ENCODE results near the gene USO1.

USO1 gene

DNA sequence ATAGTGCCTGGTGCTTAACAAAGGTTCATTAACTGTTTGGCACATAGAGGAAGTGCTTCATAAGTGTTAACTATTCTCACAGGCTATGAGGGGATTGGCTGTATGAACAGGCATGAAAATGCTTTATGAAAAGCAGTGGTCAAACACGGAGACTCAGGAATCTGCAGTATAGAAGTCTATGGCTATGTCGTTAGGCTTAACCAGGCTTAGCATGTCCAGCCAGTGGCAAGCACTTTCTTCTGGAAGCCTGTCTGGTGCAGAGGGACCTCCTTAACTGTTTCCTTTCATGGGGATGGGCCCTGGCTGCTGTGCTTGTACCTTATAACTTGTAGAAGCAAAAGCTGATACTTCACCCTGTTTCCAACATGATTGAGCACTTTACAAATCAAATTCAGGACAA is 99.4 kb downstream of the USO1 start:
- no peaks in the 10 kb centered on the region for H3K4me1 ChIP-seq (ENCODE audit: low read length)
- no peak overlapping the region for H3K4me2 ChIP-seq (ENCODE audit: low read length)
- no peak overlapping the region for H3K4me3 ChIP-seq (ENCODE audit: low read length)
- H3K9ac ChIP-seq (ENCODE audit: low read length) = no peak overlapping the region
- no peak overlapping the region for H2AFZ ChIP-seq (ENCODE audit: low read depth, low read length)
- H3K9me3 ChIP-seq (ENCODE audit: insufficient read depth, low read length) = no peaks in the 10 kb centered on the region
- no peaks in the 10 kb centered on the region for H3K27me3 ChIP-seq (ENCODE audit: low read depth, low read length)
- no peak for TF ChIP-seq EZH2phosphoT487 (IDR thresholded peaks at IDR 0.05; ENCODE audit: low read depth)
- TF ChIP-seq, protein P1, sequence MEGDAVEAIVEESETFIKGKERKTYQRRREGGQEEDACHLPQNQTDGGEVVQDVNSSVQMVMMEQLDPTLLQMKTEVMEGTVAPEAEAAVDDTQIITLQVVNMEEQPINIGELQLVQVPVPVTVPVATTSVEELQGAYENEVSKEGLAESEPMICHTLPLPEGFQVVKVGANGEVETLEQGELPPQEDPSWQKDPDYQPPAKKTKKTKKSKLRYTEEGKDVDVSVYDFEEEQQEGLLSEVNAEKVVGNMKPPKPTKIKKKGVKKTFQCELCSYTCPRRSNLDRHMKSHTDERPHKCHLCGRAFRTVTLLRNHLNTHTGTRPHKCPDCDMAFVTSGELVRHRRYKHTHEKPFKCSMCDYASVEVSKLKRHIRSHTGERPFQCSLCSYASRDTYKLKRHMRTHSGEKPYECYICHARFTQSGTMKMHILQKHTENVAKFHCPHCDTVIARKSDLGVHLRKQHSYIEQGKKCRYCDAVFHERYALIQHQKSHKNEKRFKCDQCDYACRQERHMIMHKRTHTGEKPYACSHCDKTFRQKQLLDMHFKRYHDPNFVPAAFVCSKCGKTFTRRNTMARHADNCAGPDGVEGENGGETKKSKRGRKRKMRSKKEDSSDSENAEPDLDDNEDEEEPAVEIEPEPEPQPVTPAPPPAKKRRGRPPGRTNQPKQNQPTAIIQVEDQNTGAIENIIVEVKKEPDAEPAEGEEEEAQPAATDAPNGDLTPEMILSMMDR (IDR thresholded peaks at IDR 0.05; ENCODE audit: low read depth, low read length) = no peak
- H3K79me2 ChIP-seq (ENCODE audit: low read length) = no peaks in the 10 kb centered on the region
- H3K36me3 ChIP-seq (replicated peaks; ENCODE audit: low read depth, low read length) = no peaks in the 10 kb centered on the region
- no peaks in the 10 kb centered on the region for H4K20me1 ChIP-seq (ENCODE audit: insufficient read depth, low read length)
- H3K27ac ChIP-seq (ENCODE audit: low read length) = no peak overlapping the region

DNA sequence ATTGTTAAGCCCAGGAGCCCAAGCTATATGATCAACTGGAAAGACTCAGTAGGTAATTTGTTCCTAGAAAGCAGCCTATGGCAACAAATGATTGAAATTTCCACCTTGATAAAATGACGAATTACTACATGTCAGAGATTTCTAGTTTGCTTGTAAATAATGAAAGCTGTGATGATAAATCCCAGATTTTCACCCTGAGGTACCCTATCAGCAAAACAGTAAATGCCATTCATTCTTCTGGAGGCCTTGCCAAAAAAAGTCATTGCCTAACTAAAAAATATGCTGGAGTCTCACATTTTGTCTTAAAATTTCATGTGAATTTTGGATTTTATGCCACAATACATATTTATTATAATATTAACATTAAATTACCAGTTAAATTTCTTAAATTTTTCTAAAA is 106.5 kb downstream of the USO1 start:
- TF ChIP-seq, protein P1 (IDR thresholded peaks at IDR 0.05; ENCODE audit: low read depth, low read length) = no peak
- TF ChIP-seq EZH2phosphoT487 (IDR thresholded peaks at IDR 0.05; ENCODE audit: low read depth) = no peak
- no peaks in the 10 kb centered on the region for H3K79me2 ChIP-seq (ENCODE audit: low read length)
- H3K4me2 ChIP-seq (ENCODE audit: low read length) = no peak overlapping the region
- H3K4me1 ChIP-seq (ENCODE audit: low read length) = peaks cover 13% of the 10 kb centered on the region
- H3K9me3 ChIP-seq (ENCODE audit: insufficient read depth, low read length) = no peaks in the 10 kb centered on the region
- no peak overlapping the region for H3K27ac ChIP-seq (ENCODE audit: low read length)
- H2AFZ ChIP-seq (ENCODE audit: low read depth, low read length) = no peak overlapping the region
- H3K27me3 ChIP-seq (ENCODE audit: low read depth, low read length) = no peaks in the 10 kb centered on the region
- H3K9ac ChIP-seq (ENCODE audit: low read length) = no peak overlapping the region
- no peak overlapping the region for H3K4me3 ChIP-seq (ENCODE audit: low read length)
- H4K20me1 ChIP-seq (ENCODE audit: insufficient read depth, low read length) = no peaks in the 10 kb centered on the region
- H3K36me3 ChIP-seq (replicated peaks; ENCODE audit: low read depth, low read length) = no peaks in the 10 kb centered on the region

DNA sequence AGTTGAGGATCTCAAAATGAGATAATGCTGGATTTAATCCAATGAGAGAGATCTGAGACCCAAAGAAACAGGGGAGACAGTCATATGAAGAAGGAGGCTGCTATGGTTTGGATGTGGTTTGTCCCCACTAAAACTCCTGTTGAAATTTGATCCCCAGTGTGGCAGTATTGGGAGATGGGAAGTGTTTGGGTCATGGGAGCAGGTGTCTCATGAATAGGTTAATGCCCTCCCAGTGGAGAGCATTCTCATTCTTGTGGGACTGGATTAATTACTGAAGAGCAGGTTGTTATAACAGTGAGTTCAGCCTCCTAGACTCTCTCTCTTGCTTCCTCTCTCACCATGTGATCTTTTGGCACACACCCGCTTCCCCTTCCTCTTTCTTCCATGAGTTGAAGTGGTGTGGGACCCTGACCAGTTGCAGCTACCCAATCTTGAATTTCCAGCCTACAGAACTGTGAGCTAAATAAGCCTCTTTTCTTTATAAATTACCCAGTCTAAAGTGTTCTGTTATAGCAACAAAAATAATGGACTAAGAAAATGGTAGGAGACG is 107.6 kb downstream of the USO1 start:
- TF ChIP-seq EZH2phosphoT487 (IDR thresholded peaks at IDR 0.05; ENCODE audit: low read depth) = no peak
- TF ChIP-seq, protein P1 (IDR thresholded peaks at IDR 0.05; ENCODE audit: low read depth, low read length) = no peak

DNA sequence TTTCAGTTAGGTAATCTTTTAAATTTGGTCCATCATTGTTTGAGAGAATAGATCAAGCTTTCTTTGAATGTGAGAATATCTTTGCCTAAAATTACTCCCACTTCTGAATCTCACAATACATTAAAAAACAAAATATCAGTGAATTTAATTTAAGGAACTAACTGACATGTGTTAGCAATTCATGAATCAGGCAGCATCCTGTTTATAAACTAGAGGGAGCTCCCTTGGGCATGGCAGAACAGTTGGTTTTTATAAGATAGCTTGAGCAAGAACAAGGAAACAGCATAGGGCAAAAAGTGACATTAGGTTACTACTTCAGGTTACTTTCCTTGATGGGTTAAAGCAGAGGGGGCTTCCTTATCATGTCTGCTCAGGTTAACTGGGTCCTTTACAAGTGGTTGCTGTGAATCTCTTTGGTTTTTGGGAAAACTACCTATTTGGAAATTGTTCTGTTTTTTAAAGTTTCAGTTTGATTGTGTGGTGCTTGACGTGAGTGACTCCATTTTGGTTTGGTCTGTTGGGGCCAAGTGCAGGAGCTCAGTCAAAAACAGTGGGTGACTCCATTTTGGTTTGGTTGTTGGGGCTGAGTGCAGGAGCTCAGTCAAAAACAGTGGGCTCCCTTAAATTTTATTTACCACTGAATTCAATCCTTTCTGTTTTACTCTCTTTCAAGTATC is 109.9 kb downstream of the USO1 start:
- no peak for TF ChIP-seq EZH2phosphoT487 (IDR thresholded peaks at IDR 0.05; ENCODE audit: low read depth)
- TF ChIP-seq, protein P1 (IDR thresholded peaks at IDR 0.05; ENCODE audit: low read depth, low read length) = no peak
- Histone ChIP-seq H3K79me2 (ENCODE audit: low read length) (no peaks in the 10 kb centered on the region), H3K27me3 (ENCODE audit: low read depth, low read length) (no peaks in the 10 kb centered on the region), H3K27ac (ENCODE audit: low read length) (no peak overlapping the region), H3K9me3 (ENCODE audit: insufficient read depth, low read length) (no peaks in the 10 kb centered on the region), H3K36me3 (replicated peaks; ENCODE audit: low read depth, low read length) (no peaks in the 10 kb centered on the region), H3K4me2 (ENCODE audit: low read length) (no peak overlapping the region), H3K4me1 (ENCODE audit: low read length) (peaks cover 13% of the 10 kb centered on the region), H4K20me1 (ENCODE audit: insufficient read depth, low read length) (no peaks in the 10 kb centered on the region), H2AFZ (ENCODE audit: low read depth, low read length) (no peak overlapping the region; the same call in 1 of the 2 replicates), H3K4me3 (ENCODE audit: low read length) (no peak overlapping the region), H3K9ac (ENCODE audit: low read length) (no peak overlapping the region)

More for the DNA sequence above, 107.6 kb downstream of the USO1 start:
- Histone ChIP-seq H3K9ac (ENCODE audit: low read length) (no peak overlapping the region), H3K9me3 (ENCODE audit: insufficient read depth, low read length) (no peaks in the 10 kb centered on the region), H3K36me3 (replicated peaks; ENCODE audit: low read depth, low read length) (no peaks in the 10 kb centered on the region), H4K20me1 (ENCODE audit: insufficient read depth, low read length) (no peaks in the 10 kb centered on the region), H3K4me2 (ENCODE audit: low read length) (peak overlapping the region; percentile 10), H3K27ac (ENCODE audit: low read length) (no peak overlapping the region), H3K79me2 (ENCODE audit: low read length) (no peaks in the 10 kb centered on the region), H2AFZ (ENCODE audit: low read depth, low read length) (peak overlapping the region; percentile 58), H3K27me3 (ENCODE audit: low read depth, low read length) (no peaks in the 10 kb centered on the region), H3K4me1 (ENCODE audit: low read length) (peaks cover 13% of the 10 kb centered on the region), H3K4me3 (ENCODE audit: low read length) (no peak overlapping the region)
